MM.1S (cell line): Measurements from ENCODE around the gene PCED1B.
A peak's percentile ranks its signal among the peaks of the same experiment; 100 is the strongest.

ENCODE experiments used
- DNase-seq: peaks from one replicate; pipeline ENCODE4 v3.0.0-alpha.2; 2015
- H2AFZ ChIP-seq: fragments of 300-600 bp; sonication (generic); 2 replicates; pipeline ENCODE4 v1.6.0; 2016; ENCODE audit warnings: antibody characterized with exemption, low read length
- H3F3A ChIP-seq: fragments of 300-600 bp; sonication (generic); 2 replicates; pipeline ENCODE4 v1.6.1; 2016; ENCODE audit warnings: mild to moderate bottlenecking, antibody characterized with exemption, low read length, moderate library complexity, mixed read lengths; ENCODE audit not compliant: insufficient read depth
- H3K27ac ChIP-seq: fragments of 300-600 bp; sonication (generic); 2 replicates; pipeline ENCODE4 v1.5.1; 2016; ENCODE audit warnings: mild to moderate bottlenecking, low read length
- H3K27me3 ChIP-seq: fragments of 300-600 bp; sonication (generic); replicated peaks from 2 replicates; pipeline ENCODE4 v1.6.0; 2016; ENCODE audit warnings: low read length; ENCODE audit not compliant: insufficient read depth
- H3K36me3 ChIP-seq: fragments of 300-600 bp; sonication (generic); replicated peaks from 2 replicates; pipeline ENCODE4 v1.6.1; 2016; ENCODE audit warnings: mild to moderate bottlenecking, low read length, mixed read lengths; ENCODE audit not compliant: insufficient read depth
- H3K4me1 ChIP-seq: fragments of 300-600 bp; sonication (generic); 2 replicates; pipeline ENCODE4 v1.6.1; 2016; ENCODE audit warnings: low read length, mixed read lengths
- H3K4me2 ChIP-seq: fragments of 300-600 bp; sonication (generic); 2 replicates; pipeline ENCODE4 v1.6.0; 2016; ENCODE audit warnings: low read depth, low read length
- H3K4me3 ChIP-seq: fragments of 300-600 bp; sonication (generic); 2 replicates; pipeline ENCODE4 v1.5.1; 2016; ENCODE audit warnings: low read length, mixed read lengths
- H3K79me2 ChIP-seq: fragments of 300-600 bp; sonication (generic); 2 replicates; pipeline ENCODE4 v1.6.1; 2016; ENCODE audit warnings: mixed run types, low read length, mixed read lengths
- H3K9ac ChIP-seq: fragments of 300-600 bp; sonication (generic); 2 replicates; pipeline ENCODE4 v1.6.1; 2016; ENCODE audit warnings: low read length, mixed read lengths
- H3K9me2 ChIP-seq: fragments of 300-600 bp; sonication (generic); replicated peaks from 2 replicates; pipeline ENCODE4 v1.6.1; 2016; ENCODE audit warnings: mild to moderate bottlenecking, low read length, mixed read lengths; ENCODE audit not compliant: insufficient read depth
- H3K9me3 ChIP-seq: fragments of 300-600 bp; sonication (generic); replicated peaks from 2 replicates; pipeline ENCODE4 v1.6.1; 2016; ENCODE audit warnings: mild to moderate bottlenecking, low read length, mixed read lengths; ENCODE audit not compliant: insufficient read depth
- H4K20me1 ChIP-seq: fragments of 300-600 bp; sonication (generic); 2 replicates; pipeline ENCODE4 v1.6.1; 2016; ENCODE audit warnings: mild to moderate bottlenecking, low read length, moderate library complexity, mixed read lengths; ENCODE audit not compliant: insufficient read depth
- CTCF ChIP-seq: fragments of 300-600 bp; sonication (generic); IDR thresholded peaks from 2 replicates; pipeline ENCODE4 v1.5.1; 2016; ENCODE audit warnings: antibody characterized with exemption, low read length, mixed read lengths
- EZH2 ChIP-seq: fragments of 300-600 bp; sonication (generic); optimal IDR thresholded peaks from 2 replicates; pipeline ENCODE3; 2017; ENCODE audit warnings: low read depth, mild to moderate bottlenecking, antibody characterized with exemption, low read length, mixed read lengths
- EZH2phosphoT487 ChIP-seq: fragments of 300-600 bp; sonication (generic); IDR thresholded peaks from 2 replicates; pipeline ENCODE4 v1.6.1; 2018; ENCODE audit warnings: antibody characterized with exemption, low read length

The PCED1B gene

GRCh38 chr12:47222520-47223030 is 143.2 kb downstream of the PCED1B start:
- Histone ChIP-seq H4K20me1 (no peaks in the 10 kb centered on the region), H3K4me1 (peaks cover 10% of the 10 kb centered on the region; the same call in 1 of the 2 replicates), H3K27ac (no peak overlapping the region), H2AFZ (no peak overlapping the region), H3K4me3 (no peak overlapping the region), H3K27me3 (no peaks in the 10 kb centered on the region), H3K9me3 (no peaks in the 10 kb centered on the region), H3F3A (no peaks in the 10 kb centered on the region), H3K9me2 (no peaks in the 10 kb centered on the region), H3K79me2 (peaks cover 8% of the 10 kb centered on the region), H3K9ac (no peak overlapping the region), H3K4me2 (peak overlapping the region; percentile 7; the same call in 1 of the 2 replicates), H3K36me3 (no peaks in the 10 kb centered on the region)
- TF ChIP-seq EZH2, result no peak
- no peak for TF ChIP-seq CTCF
- no peak for TF ChIP-seq EZH2phosphoT487
- DNase-seq, result no peak

DNA sequence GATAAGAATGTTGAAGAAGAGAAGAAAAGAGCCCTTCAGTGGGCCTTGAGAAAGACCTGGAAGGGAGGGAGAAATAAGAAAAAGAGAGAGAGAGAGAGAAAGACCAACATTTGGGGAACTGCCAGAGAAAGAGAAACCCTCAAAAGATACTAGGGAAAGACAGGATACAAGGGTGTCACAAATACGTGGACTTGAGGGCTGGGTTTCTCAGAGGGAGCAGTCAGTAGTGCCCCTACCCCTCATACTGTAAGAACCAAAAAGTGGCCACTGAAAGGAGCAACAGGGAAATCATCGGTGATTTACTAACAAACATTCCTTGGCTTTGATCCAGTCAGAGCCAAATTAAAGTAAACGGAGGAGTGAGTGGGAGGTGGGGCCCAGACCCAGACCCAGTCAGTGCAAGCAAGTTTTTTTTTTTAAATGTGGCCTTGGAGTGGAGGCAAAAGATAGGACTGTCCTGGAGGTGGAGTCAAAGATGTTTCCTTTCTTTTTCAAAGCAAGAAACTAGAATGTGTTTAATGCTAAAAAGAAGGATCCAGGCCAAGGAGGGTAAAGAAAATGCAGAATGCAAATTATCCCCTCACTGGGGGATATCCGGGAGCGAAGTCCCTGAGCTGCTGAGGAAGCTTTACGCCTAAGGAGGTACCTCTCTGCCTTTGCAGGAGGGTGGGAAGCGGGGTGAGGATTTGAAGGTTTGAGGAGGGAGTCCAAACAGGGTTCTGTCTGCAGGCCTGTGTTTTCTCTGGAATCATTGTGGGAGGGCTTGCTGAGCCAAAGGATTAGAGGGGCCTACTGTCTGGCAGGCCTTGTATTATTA is 143.8 kb downstream of the PCED1B start:
- Histone ChIP-seq H3K27me3 (no peaks in the 10 kb centered on the region), H3K4me1 (0 out of 2 replicates have a peak, but pooled peaks cover 4% of the 10 kb centered on the region), H3K9ac (no peak overlapping the region), H3K4me2 (peak overlapping the region; percentile 7; the same call in 1 of the 2 replicates), H3K79me2 (peaks cover 1% of the 10 kb centered on the region; the same call in 1 of the 2 replicates), H3K9me2 (no peaks in the 10 kb centered on the region), H2AFZ (no peak overlapping the region), H4K20me1 (no peaks in the 10 kb centered on the region), H3K36me3 (no peaks in the 10 kb centered on the region), H3K9me3 (no peaks in the 10 kb centered on the region), H3F3A (no peaks in the 10 kb centered on the region), H3K4me3 (no peak overlapping the region), H3K27ac (no peak overlapping the region)
- TF ChIP-seq EZH2, result no peak
- no peak for DNase-seq

GRCh38 chr12:47223848-47224213 is 144.4 kb downstream of the PCED1B start:
- no peak overlapping the region for H3K4me3 ChIP-seq
- H3K36me3 ChIP-seq, result no peaks in the 10 kb centered on the region
- 0 out of 2 replicates have a peak, but pooled peaks cover 4% of the 10 kb centered on the region for H3K4me1 ChIP-seq
- TF ChIP-seq EZH2phosphoT487, result no peak
- no peak for TF ChIP-seq CTCF
- no peak for TF ChIP-seq EZH2
- no peak overlapping the region for H3K4me2 ChIP-seq
- DNase-seq, result no peak
- H3K9me3 ChIP-seq, result no peaks in the 10 kb centered on the region
- no peaks in the 10 kb centered on the region for H3K9me2 ChIP-seq
- H3K79me2 ChIP-seq, result no peaks in the 10 kb centered on the region
- no peak overlapping the region for H3K27ac ChIP-seq
- no peak overlapping the region for H3K9ac ChIP-seq
- no peaks in the 10 kb centered on the region for H3K27me3 ChIP-seq
- no peaks in the 10 kb centered on the region for H3F3A ChIP-seq
- H4K20me1 ChIP-seq, result no peaks in the 10 kb centered on the region
- no peak overlapping the region for H2AFZ ChIP-seq
